ENCODE results near the gene PRR7. TPM values are rescaled to one million over a fixed set of nuclear protein-coding genes. Genes with fewer than 3 reads are reported as not detected.

The PRR7 gene
- total and polyA plus RNA-seq, 2 of the 4 experiments (the other 2 are of a cell fraction), result 1.1 to 10.1 TPM

DNA sequence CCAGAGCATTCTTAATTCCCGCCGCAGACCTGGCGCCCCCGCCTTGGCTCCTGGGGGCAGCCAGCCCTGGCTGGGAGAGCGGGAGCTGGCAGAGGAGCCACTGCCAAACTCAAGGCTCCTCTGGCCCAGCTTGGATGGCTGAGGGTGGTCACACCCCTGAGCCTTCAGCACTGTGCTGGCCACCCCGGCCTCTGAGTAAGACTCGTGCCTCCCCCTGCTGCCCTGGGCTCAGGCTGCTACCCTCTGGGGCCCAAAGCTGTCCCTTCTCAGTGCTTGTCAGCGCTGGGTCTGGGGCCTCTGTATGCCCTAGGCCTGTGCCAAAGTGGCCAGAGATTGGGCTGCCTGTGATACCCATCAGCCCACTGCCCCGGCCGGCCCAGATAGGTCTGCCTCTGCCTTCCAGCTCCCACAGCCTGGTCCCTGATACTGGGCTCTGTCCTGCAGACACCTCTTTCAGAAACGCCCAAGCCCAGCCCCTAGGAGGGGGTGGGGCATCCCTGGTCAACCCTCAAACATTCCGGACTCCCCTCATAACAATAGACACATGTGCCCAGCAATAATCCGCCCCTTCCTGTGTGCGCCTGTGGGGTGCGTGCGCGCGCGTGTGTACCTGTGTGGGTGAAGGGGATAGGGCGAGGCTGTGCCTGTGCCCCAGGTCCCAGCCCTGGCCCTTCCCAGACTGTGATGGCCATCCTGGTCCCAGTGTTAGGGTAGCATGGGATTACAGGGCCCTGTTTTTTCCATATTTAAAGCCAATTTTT is 4.4 kb upstream of the PRR7 start (continued):
- TF ChIP-seq NFE2L2 (IDR thresholded peaks at IDR 0.05; ENCODE audit: low read depth, low read length), result no peak

DNA sequence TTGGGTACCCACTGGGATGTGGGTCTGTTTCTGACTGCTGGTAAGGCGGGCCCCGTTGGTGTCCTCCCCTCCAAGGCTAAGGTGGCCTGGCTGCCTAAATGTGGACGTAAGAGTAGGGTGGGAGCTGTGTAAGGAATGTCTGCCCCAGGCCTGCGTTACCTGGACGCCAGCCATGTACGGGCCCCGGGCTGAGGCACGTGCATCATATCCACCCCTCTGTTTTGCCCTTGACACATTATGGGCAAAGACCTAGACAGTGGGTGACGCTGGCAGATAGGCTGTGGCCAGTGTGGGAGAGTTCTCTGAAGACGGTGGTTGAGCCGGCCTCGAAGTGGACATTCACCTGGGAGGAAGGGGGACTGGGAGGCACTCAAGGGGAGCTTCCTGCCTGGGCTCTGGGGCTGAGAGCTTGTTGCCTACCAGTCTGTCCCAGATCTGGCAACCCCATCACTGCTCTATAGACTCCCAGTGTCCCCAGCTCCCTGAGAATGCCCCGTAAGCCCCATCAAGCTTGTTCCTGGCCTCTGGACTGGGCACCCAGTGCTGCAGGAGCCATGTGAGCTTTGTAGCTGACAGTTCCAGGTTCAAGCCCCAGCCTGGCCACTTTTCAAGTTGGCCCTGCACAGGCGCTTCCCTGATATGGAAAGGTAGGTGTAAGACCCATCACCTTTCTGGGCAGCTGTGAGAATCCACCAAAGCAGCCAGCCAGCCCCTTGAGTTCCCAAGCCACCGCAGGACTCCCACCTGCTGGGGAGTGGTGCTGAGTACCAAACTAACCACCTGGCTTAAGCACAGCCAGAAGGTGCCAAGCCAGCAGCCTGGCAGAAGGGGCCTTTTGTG is 3.2 kb upstream of the PRR7 start:
- H2AK9ac ChIP-seq (replicated peaks; ENCODE audit: low read depth, low read length, poor library complexity), result no peak overlapping the region
- no peak overlapping the region for H2AFZ ChIP-seq (replicated peaks; ENCODE audit: low read length, poor library complexity)
- no peak overlapping the region for H2BK5ac ChIP-seq (ENCODE audit: low read depth, low read length, poor library complexity, severe bottlenecking)
- H4K5ac ChIP-seq (ENCODE audit: low read depth, low read length), result no peak overlapping the region
- POLR2A ChIA-PET (ENCODE audit: unreplicated experiment), result no interaction called here
- no peak overlapping the region for H3K23ac ChIP-seq (ENCODE audit: low read depth, low read length)
- H2BK15ac ChIP-seq (ENCODE audit: low read depth, low read length), result no peak overlapping the region
- no peak overlapping the region; the same call in 1 of the 2 replicates for H2AK5ac ChIP-seq (ENCODE audit: low read depth, low read length)
- 100% methylated on average over 1 of the region's 15 CpGs; no CpG with 5 or more reads in 1 of the 2 experiments for WGBS, 2 experiments (ENCODE audit: extremely low coverage in 2 of 2, insufficient read length in 1 of 2)
- H3K4ac ChIP-seq (ENCODE audit: low read depth, low read length), result no peak overlapping the region
- H3K4me3 ChIP-seq (ENCODE audit: insufficient read depth, low read depth, low read length), result no peak overlapping the region
- DNase-seq (no peak), ATAC-seq (ENCODE audit: low read depth) (no peak)
- no peak overlapping the region for H3K14ac ChIP-seq (replicated peaks; ENCODE audit: low read depth, low read length)
- peaks cover 11% of the 10 kb centered on the region; the same call in 1 of the 2 replicates for H4K20me1 ChIP-seq (ENCODE audit: insufficient read depth, low read length)
- TF ChIP-seq, protein P1, sequence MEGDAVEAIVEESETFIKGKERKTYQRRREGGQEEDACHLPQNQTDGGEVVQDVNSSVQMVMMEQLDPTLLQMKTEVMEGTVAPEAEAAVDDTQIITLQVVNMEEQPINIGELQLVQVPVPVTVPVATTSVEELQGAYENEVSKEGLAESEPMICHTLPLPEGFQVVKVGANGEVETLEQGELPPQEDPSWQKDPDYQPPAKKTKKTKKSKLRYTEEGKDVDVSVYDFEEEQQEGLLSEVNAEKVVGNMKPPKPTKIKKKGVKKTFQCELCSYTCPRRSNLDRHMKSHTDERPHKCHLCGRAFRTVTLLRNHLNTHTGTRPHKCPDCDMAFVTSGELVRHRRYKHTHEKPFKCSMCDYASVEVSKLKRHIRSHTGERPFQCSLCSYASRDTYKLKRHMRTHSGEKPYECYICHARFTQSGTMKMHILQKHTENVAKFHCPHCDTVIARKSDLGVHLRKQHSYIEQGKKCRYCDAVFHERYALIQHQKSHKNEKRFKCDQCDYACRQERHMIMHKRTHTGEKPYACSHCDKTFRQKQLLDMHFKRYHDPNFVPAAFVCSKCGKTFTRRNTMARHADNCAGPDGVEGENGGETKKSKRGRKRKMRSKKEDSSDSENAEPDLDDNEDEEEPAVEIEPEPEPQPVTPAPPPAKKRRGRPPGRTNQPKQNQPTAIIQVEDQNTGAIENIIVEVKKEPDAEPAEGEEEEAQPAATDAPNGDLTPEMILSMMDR (conservative IDR thresholded peaks at IDR 0.05; ENCODE audit: low read depth, low read length), result no peak
- no peak for TF ChIP-seq RCOR1 (IDR thresholded peaks at IDR 0.05; ENCODE audit: insufficient replicate concordance, low read length)
- CTCF ChIA-PET, result no interaction called here
- in situ Hi-C loops (cut with MboI; ENCODE audit: low sequenced_read_pairs) (no loop called here), dilution Hi-C loops (cut with HindIII; ENCODE audit: low sequenced_read_pairs, unreplicated experiment) (no loop called here), intact Hi-C loops (cut with micrococcal nuclease) (no loop called here)
- no peaks in the 10 kb centered on the region for H3K27me3 ChIP-seq (ENCODE audit: control insufficient read depth, insufficient read depth, low read length)
- peaks cover 0 to 4% of the 10 kb centered on the region in 2 experiments; a peak in 1 of 4 replicates for H3K79me1 ChIP-seq (ENCODE audit: low read depth in 1 of 2, low read length in 2 of 2)
- H4K91ac ChIP-seq (ENCODE audit: insufficient read depth, low read depth, low read length), result no peak overlapping the region
- H3K9me3 ChIP-seq (ENCODE audit: control insufficient read depth, insufficient read depth, low read length), result no peaks in the 10 kb centered on the region
- H3K4me1 ChIP-seq (ENCODE audit: control insufficient read depth, insufficient read depth, low read length), result peaks cover 10% of the 10 kb centered on the region
- H2BK20ac ChIP-seq (ENCODE audit: low read depth, low read length), result no peak overlapping the region
- peaks cover 4% of the 10 kb centered on the region; the same call in 1 of the 2 replicates for H3K9me1 ChIP-seq (ENCODE audit: insufficient read depth, low read length)
- no peak overlapping the region for H2BK120ac ChIP-seq (ENCODE audit: low read depth, low read length)
- H3K27ac ChIP-seq (ENCODE audit: insufficient read depth, low read length), result no peak overlapping the region
- no peak overlapping the region for H4K8ac ChIP-seq (ENCODE audit: low read depth in 2 of 2, low read length in 2 of 2)
- peaks cover 6% of the 10 kb centered on the region; the same call in 1 of the 2 replicates for H3K36me3 ChIP-seq (ENCODE audit: control insufficient read depth, insufficient read depth, low read length)
- H3K18ac ChIP-seq (ENCODE audit: low read depth, low read length), result no peak overlapping the region
- H3K4me2 ChIP-seq (ENCODE audit: low read depth, low read length), result no peak overlapping the region
- H3K56ac ChIP-seq (ENCODE audit: extremely low read depth, insufficient read depth, low read length), result no peak overlapping the region
- BruUV-seq (replicated peaks), result no TSS peak
- no peak overlapping the region for H3K9ac ChIP-seq (ENCODE audit: low read depth, low read length)

Measured in IMR-90 (cell line).